H1 (cell line): ENCODE measurements around the gene TRIM65. TPM values are rescaled to one million over a fixed set of nuclear protein-coding genes. Genes with fewer than 3 reads are reported as not detected.

Experiments
- CTCF ChIA-PET: fragments of 300-600 bp; sonication (Branson Sonifier 250); formaldehyde crosslinking; loops from one replicate; lab custom pipeline; 2021; ENCODE audit not compliant: partially characterized antibody; lab: Charles Lee
- POLR2A ChIA-PET: fragments of 300-600 bp; sonication (Branson Sonifier 250); formaldehyde crosslinking; loops from one replicate; lab custom pipeline; 2021; ENCODE audit warnings: inconsistent platforms; ENCODE audit not compliant: partially characterized antibody; lab: Charles Lee
- DNase-seq, 2 experiments: peaks; one replicate each; pipeline versions ENCODE4 v3.0.0 to v3.0.0-alpha.2; 2010 to 2022; ENCODE audit warnings: low spot score in 2 of 2, low read depth in 1 of 2, mixed read lengths in 1 of 2
- FAIRE-seq: peaks from 2 replicates; lab custom pipeline; 2011; peaks lifted over from hg19 to GRCh38; lab: Jason Lieb, UNC
- H2AFZ ChIP-seq: 2 replicates; pipeline ENCODE4 v1.8.1; 2012; ENCODE audit warnings: low read length, inconsistent platforms
- H2AK5ac ChIP-seq: 2 replicates; pipeline ENCODE4 v1.6.1; 2013; ENCODE audit warnings: low read depth, low read length
- H2BK120ac ChIP-seq: replicated peaks from 2 replicates; pipeline ENCODE3; 2013; ENCODE audit warnings: low read depth, low read length, inconsistent platforms
- H2BK12ac ChIP-seq: 2 replicates; pipeline ENCODE4 v1.6.1; 2013; ENCODE audit warnings: low read depth, low read length
- H2BK15ac ChIP-seq: 2 replicates; pipeline ENCODE4 v1.6.1; 2013; ENCODE audit warnings: low read length
- H2BK20ac ChIP-seq: 2 replicates; pipeline ENCODE4 v1.6.1; 2013; ENCODE audit warnings: low read length
- H2BK5ac ChIP-seq: 2 replicates; pipeline ENCODE4 v1.6.1; 2013; ENCODE audit warnings: low read depth, low read length
- H3K14ac ChIP-seq: 2 replicates; pipeline ENCODE4 v1.6.1; 2013; ENCODE audit warnings: inconsistent platforms; ENCODE audit not compliant: insufficient read length
- H3K18ac ChIP-seq: 2 replicates; pipeline ENCODE4 v1.6.1; 2013; ENCODE audit warnings: low read length; ENCODE audit errors: extremely low read depth
- H3K23ac ChIP-seq: 2 replicates; pipeline ENCODE4 v1.6.1; 2013; ENCODE audit warnings: inconsistent platforms; ENCODE audit not compliant: insufficient read length
- H3K23me2 ChIP-seq: 2 replicates; pipeline ENCODE4 v1.6.1; 2013; ENCODE audit warnings: low read depth, low read length
- H3K27ac ChIP-seq: 2 replicates; pipeline ENCODE4 v1.6.1; 2011; ENCODE audit warnings: low read depth, low read length, inconsistent platforms
- H3K27me3 ChIP-seq, 4 experiments: replicated peaks in 1 of 4; 1 replicate in 1 of 4; 2 replicates in 3 of 4; pipeline versions ENCODE4 v1.6.1 to v1.8.1; 2011 to 2013; ENCODE audit warnings: low read length in 3 of 4, mild to moderate bottlenecking in 3 of 4, inconsistent platforms in 2 of 4, mixed read lengths in 2 of 4, moderate library complexity in 1 of 4; ENCODE audit not compliant: control insufficient read depth in 3 of 4, insufficient read depth in 3 of 4; ENCODE audit errors: extremely low read depth in 1 of 4
- H3K36me3 ChIP-seq, 4 experiments: 2 replicates each; pipeline versions ENCODE4 v1.6.1 to v1.8.1; 2011 to 2013; ENCODE audit warnings: mild to moderate bottlenecking in 4 of 4, low read length in 3 of 4, moderate library complexity in 2 of 4, control low read depth in 1 of 4, inconsistent platforms in 1 of 4; ENCODE audit not compliant: insufficient read depth in 4 of 4, control insufficient read depth in 2 of 4
- H3K4ac ChIP-seq: replicated peaks from 2 replicates; pipeline ENCODE3; 2013; ENCODE audit warnings: low read length, low read depth, mixed read lengths, inconsistent platforms; ENCODE audit not compliant: insufficient read length
- H3K4me1 ChIP-seq, 4 experiments: replicated peaks in 1 of 4; 1 replicate in 1 of 4; 2 replicates in 3 of 4; pipeline versions ENCODE4 v1.6.1 to v1.8.1; 2011 to 2013; ENCODE audit warnings: low read length in 3 of 4, inconsistent platforms in 2 of 4, mixed read lengths in 1 of 4; ENCODE audit not compliant: insufficient read depth in 4 of 4, control insufficient read depth in 3 of 4
- H3K4me2 ChIP-seq, 2 experiments: 2 replicates each; pipeline versions ENCODE4 v1.6.1 to v1.8.1; 2011 to 2013; ENCODE audit warnings: low read depth in 2 of 2, low read length in 2 of 2, control low read depth in 1 of 2, inconsistent platforms in 1 of 2, mild to moderate bottlenecking in 1 of 2; ENCODE audit not compliant: insufficient read depth in 1 of 2
- H3K4me3 ChIP-seq, 4 experiments: fragments of 200-600, 300-600 bp in 1 of 4; sonication (generic), shearing (Covaris generic), sonication (Bioruptor Twin) in 1 of 4; 2 replicates each; pipeline versions ENCODE4 v1.5.1 to v1.8.1; 2011 to 2016; ENCODE audit warnings: low read length in 4 of 4, low read depth in 3 of 4, control low read depth in 2 of 4, inconsistent platforms in 2 of 4, mild to moderate bottlenecking in 2 of 4, mixed read lengths in 1 of 4, moderate library complexity in 1 of 4; ENCODE audit not compliant: insufficient read depth in 2 of 4; ENCODE audit errors: extremely low read depth in 1 of 4
- H3K56ac ChIP-seq: replicated peaks from 2 replicates; pipeline ENCODE3; 2013; ENCODE audit warnings: low read depth, mild to moderate bottlenecking, mixed read lengths, low read length, inconsistent platforms; ENCODE audit not compliant: insufficient read length
- H3K79me1 ChIP-seq: 2 replicates; pipeline ENCODE4 v1.6.1; 2013; ENCODE audit warnings: low read depth, low read length, control low read depth
- H3K79me2 ChIP-seq, 2 experiments: 2 replicates each; pipeline versions ENCODE4 v1.6.1 to v1.8.1; 2012 to 2013; ENCODE audit warnings: low read length in 2 of 2, mild to moderate bottlenecking in 2 of 2, inconsistent platforms in 1 of 2; ENCODE audit not compliant: insufficient read depth in 2 of 2, control insufficient read depth in 1 of 2
- H3K9ac ChIP-seq, 4 experiments: replicated peaks in 1 of 4; 1 replicate in 1 of 4; 2 replicates in 3 of 4; pipeline versions ENCODE4 v1.6.1 to v1.8.1; 2011 to 2013; ENCODE audit warnings: low read depth in 3 of 4, low read length in 3 of 4, control low read depth in 2 of 4, mild to moderate bottlenecking in 2 of 4, moderate library complexity in 2 of 4, inconsistent platforms in 1 of 4; ENCODE audit errors: extremely low read depth in 1 of 4
- H3K9me3 ChIP-seq, 2 experiments: 2 replicates each; pipeline versions ENCODE4 v1.6.1 to v1.8.1; 2012 to 2013; ENCODE audit warnings: mild to moderate bottlenecking in 2 of 2, moderate library complexity in 2 of 2, control low read depth in 1 of 2, inconsistent platforms in 1 of 2, low read depth in 1 of 2, low read length in 1 of 2, mixed read lengths in 1 of 2; ENCODE audit not compliant: insufficient read depth in 2 of 2
- H4K20me1 ChIP-seq, 2 experiments: replicated peaks in 1 of 2; 2 replicates each; pipeline versions ENCODE3 to v1.8.1; 2011 to 2013; ENCODE audit warnings: inconsistent platforms in 2 of 2, low read length in 2 of 2, mild to moderate bottlenecking in 1 of 2; ENCODE audit not compliant: insufficient read depth in 2 of 2, control insufficient read depth in 1 of 2
- H4K5ac ChIP-seq: 2 replicates; pipeline ENCODE4 v1.6.1; 2013; ENCODE audit warnings: low read length, low read depth, mixed read lengths, inconsistent platforms; ENCODE audit not compliant: insufficient read length
- H4K8ac ChIP-seq: 2 replicates; pipeline ENCODE4 v1.8.0; 2013; ENCODE audit warnings: mild to moderate bottlenecking, moderate library complexity, low read length, inconsistent platforms; ENCODE audit not compliant: insufficient read depth; ENCODE audit errors: extremely low read depth
- H4K91ac ChIP-seq: replicated peaks from 2 replicates; pipeline ENCODE3; 2013; ENCODE audit warnings: low read length, mixed read lengths, inconsistent platforms; ENCODE audit not compliant: insufficient read length
- ASH2L ChIP-seq: fragments of 200-600, 300-600 bp; sonication (generic); IDR thresholded peaks from one replicate; pipeline ENCODE4 v1.7.1; 2017; ENCODE audit warnings: low read length
- CBX5 ChIP-seq: fragments of 300-800, 300-1000 bp; sonication (generic); IDR thresholded peaks from 2 replicates; pipeline ENCODE4 v1.7.1; 2016; ENCODE audit warnings: antibody characterized with exemption, low read length, low read depth
- CBX8 ChIP-seq: fragments of 300-800, 300-1000 bp; sonication (generic); IDR thresholded peaks from 2 replicates; pipeline ENCODE4 v1.7.1; 2016; ENCODE audit warnings: low read depth, low read length, borderline replicate concordance
- CHD1 ChIP-seq: IDR thresholded peaks from 2 replicates; pipeline ENCODE4 v1.6.1; 2012; ENCODE audit warnings: low read depth, low read length, improper control_type of control experiment
- EP300 ChIP-seq, 2 experiments: IDR thresholded peaks; 1 replicate in 1 of 2; 2 replicates in 1 of 2; pipeline ENCODE4 v1.6.1; 2011 to 2012; ENCODE audit warnings: low read depth in 2 of 2, low read length in 2 of 2, mild to moderate bottlenecking in 2 of 2, borderline replicate concordance in 1 of 2, inconsistent platforms in 1 of 2, moderate library complexity in 1 of 2
- HDAC2 ChIP-seq, 2 experiments: fragments of 300-600 bp in 1 of 2; sonication (generic) in 1 of 2; IDR thresholded peaks; 2 replicates each; pipeline ENCODE4 v1.6.1; 2011 to 2012; ENCODE audit warnings: low read depth in 2 of 2, low read length in 2 of 2, mild to moderate bottlenecking in 2 of 2, moderate library complexity in 2 of 2, borderline replicate concordance in 1 of 2, inconsistent platforms in 1 of 2
- KDM5A ChIP-seq: fragments of 200-600 bp; IDR thresholded peaks from 2 replicates; pipeline ENCODE4 v1.7.1; 2012; ENCODE audit warnings: mild to moderate bottlenecking, low read length, inconsistent platforms, mixed read lengths
- MAFK ChIP-seq: IDR thresholded peaks from 2 replicates; pipeline ENCODE4 v1.6.1; 2012; ENCODE audit warnings: low read depth, mild to moderate bottlenecking, improper control_type of control experiment, low read length
- SIN3A ChIP-seq, 2 experiments: IDR thresholded peaks in 1 of 2; conservative IDR thresholded peaks in 1 of 2; 2 replicates each; pipeline ENCODE4 v1.6.1; 2011 to 2012; ENCODE audit warnings: low read length in 2 of 2, improper control_type of control experiment in 1 of 2, low read depth in 1 of 2, mild to moderate bottlenecking in 1 of 2
- TCF12 ChIP-seq: IDR thresholded peaks from 2 replicates; pipeline ENCODE4 v1.6.1; 2011; ENCODE audit warnings: low read depth, mild to moderate bottlenecking, low read length
- WGBS, 2 experiments: shearing (Covaris generic) in 1 of 2; methylation state at CpG; one replicate each; pipeline versions ENCODE4 v1.1.6 to v1.1.7; 2013 to 2015; ENCODE audit warnings: low lambda C conversion rate in 2 of 2, mixed read lengths in 2 of 2, inconsistent platforms in 1 of 2, low coverage in 1 of 2, missing lambda C conversion rate in 1 of 2; ENCODE audit not compliant: insufficient replicate concordance in 2 of 2, insufficient coverage in 1 of 2, insufficient read length in 1 of 2; ENCODE audit errors: extremely low coverage in 1 of 2, missing lambda C conversion rate in 1 of 2; 5-methylcytosine and 5-hydroxymethylcytosine counted together
- polyA plus RNA-seq, 7 experiments: library from polyadenylated mRNA; depleted of rRNA in 3 of 7; stranded (reverse) in 5 of 7; unstranded in 2 of 7; fragments of >200 nt in 5 of 7; fragments of 200-250 nt in 2 of 7; gene quantifications; 1 replicate in 5 of 7; 2 replicates in 1 of 7; 4 replicates in 1 of 7; pipeline versions ENCODE4 v1.2.1 to v1.2.3, GENCODE V29; 2011 to 2013; ENCODE audit warnings: missing spikeins in 2 of 7, mixed read lengths in 2 of 7
- total RNA-seq: library from RNA; stranded (reverse); fragmentation: NEBNext Ultra II Directional; extraction: Animal tissue kit (Norgen Biotek cat#: 25700); gene quantifications from 2 replicates; pipeline ENCODE4 v1.2.1, GENCODE V29; 2021
- TF ChIP-seq, protein P1 (sequence below): IDR thresholded peaks from 2 replicates; pipeline ENCODE4 v1.6.1; 2012; ENCODE audit warnings: low read length, inconsistent platforms

TRIM65 gene
- total and polyA plus RNA-seq, 2 of the 8 experiments (the other 6 are each of a cell fraction or from before 2014, with no cell fraction given): 21.2 to 48.6 TPM

DNA sequence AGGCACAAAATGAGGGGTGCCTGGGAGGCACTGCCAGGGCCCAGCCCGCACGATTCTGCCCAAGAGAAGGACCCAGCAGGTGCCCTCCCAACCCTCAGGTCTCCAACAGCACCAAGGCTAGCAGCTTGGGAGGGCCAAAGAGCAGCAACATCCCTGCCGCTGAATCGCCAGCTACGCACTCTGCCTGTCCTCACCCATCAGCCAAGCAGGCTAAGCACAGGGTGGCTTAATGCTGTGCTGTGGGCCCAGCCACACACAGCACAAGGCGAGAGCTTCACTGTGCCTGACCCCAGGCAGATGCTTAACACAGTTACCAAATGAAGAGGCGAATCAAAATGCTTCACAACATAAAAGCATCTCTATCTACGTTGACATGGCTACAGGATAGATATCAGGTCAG, 18.5 kb upstream of the TRIM65 start:
- H3K23me2 ChIP-seq: no peaks in the 10 kb centered on the region
- FAIRE-seq (no peak), DNase-seq (no peak)
- H3K36me3 ChIP-seq: peaks cover 0 to 3% (median 0%) of the 10 kb centered on the region in 4 experiments; a peak in 2 of 8 replicates
- no peak overlapping the region for H2BK120ac ChIP-seq
- no peaks in the 10 kb centered on the region for H3K79me1 ChIP-seq
- H3K14ac ChIP-seq: no peak overlapping the region
- no peaks in the 10 kb centered on the region for H3K9me3 ChIP-seq
- no peaks in the 10 kb centered on the region; a peak in 2 of 7 replicates for H3K4me1 ChIP-seq
- H3K56ac ChIP-seq: no peak overlapping the region
- H4K5ac ChIP-seq: no peak overlapping the region
- no peak overlapping the region for H2AK5ac ChIP-seq
- H2BK12ac ChIP-seq: no peak overlapping the region
- H3K79me2 ChIP-seq: no peaks in the 10 kb centered on the region
- H4K8ac ChIP-seq: no peak overlapping the region; the same call in 1 of the 2 replicates
- POLR2A ChIA-PET: interaction anchor here (0.9 to 2.9 kb wide), 4 partner anchors 9 to 163 kb away, joined by 3 to 13 read pairs (median 3); partner anchors contain the start of genes FBF1 and MRPL38
- H3K27ac ChIP-seq: no peak overlapping the region
- no peak overlapping the region for H3K9ac ChIP-seq
- H4K20me1 ChIP-seq: no peaks in the 10 kb centered on the region
- no peak overlapping the region for H3K4me2 ChIP-seq
- no peaks in the 10 kb centered on the region for H3K27me3 ChIP-seq
- H3K4ac ChIP-seq: no peak overlapping the region
- CTCF ChIA-PET: interaction anchor here (1.0 to 51.3 kb wide), 9 partner anchors 9 to 359 kb away, joined by 3 to 885 read pairs (median 5); partner anchors contain the start of genes CDK3, FBF1 and MRPL38
- H3K23ac ChIP-seq: no peak overlapping the region
- H2BK20ac ChIP-seq: no peak overlapping the region
- no peak overlapping the region for H4K91ac ChIP-seq
- no peak overlapping the region for H2AFZ ChIP-seq
- 93% methylated on average over 8 of the region's 8 CpGs; no CpG with 5 or more reads in 1 of the 2 experiments for WGBS, 2 experiments
- no peak overlapping the region for H3K18ac ChIP-seq
- 0 out of 2 replicates have a peak overlapping the region, but pooled peaks have one; percentile 66 for H2BK5ac ChIP-seq
- no peak overlapping the region for H3K4me3 ChIP-seq
- no peak overlapping the region for H2BK15ac ChIP-seq
- TF ChIP-seq CBX5: no peak
- TF ChIP-seq SIN3A (conservative IDR thresholded peaks at IDR 0.05 in 1 of 2, IDR thresholded peaks at IDR 0.05 in 1 of 2; ENCODE audit: low read depth in 1 of 2, low read length in 2 of 2): no peak
- no peak for TF ChIP-seq ASH2L
- no peak for TF ChIP-seq CHD1
- no peak for TF ChIP-seq HDAC2 (IDR thresholded peaks at IDR 0.05; ENCODE audit: borderline replicate concordance in 1 of 2, low read depth in 2 of 2, low read length in 2 of 2)
- TF ChIP-seq CBX8: no peak
- no peak for TF ChIP-seq MAFK
- TF ChIP-seq, protein P1, sequence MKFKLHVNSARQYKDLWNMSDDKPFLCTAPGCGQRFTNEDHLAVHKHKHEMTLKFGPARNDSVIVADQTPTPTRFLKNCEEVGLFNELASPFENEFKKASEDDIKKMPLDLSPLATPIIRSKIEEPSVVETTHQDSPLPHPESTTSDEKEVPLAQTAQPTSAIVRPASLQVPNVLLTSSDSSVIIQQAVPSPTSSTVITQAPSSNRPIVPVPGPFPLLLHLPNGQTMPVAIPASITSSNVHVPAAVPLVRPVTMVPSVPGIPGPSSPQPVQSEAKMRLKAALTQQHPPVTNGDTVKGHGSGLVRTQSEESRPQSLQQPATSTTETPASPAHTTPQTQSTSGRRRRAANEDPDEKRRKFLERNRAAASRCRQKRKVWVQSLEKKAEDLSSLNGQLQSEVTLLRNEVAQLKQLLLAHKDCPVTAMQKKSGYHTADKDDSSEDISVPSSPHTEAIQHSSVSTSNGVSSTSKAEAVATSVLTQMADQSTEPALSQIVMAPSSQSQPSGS: no peak
- TF ChIP-seq TCF12: no peak
- TF ChIP-seq KDM5A: no peak
- no peak for TF ChIP-seq EP300 (IDR thresholded peaks at IDR 0.05; ENCODE audit: borderline replicate concordance in 1 of 2, low read depth in 2 of 2, low read length in 2 of 2)
